HEK293 (cell line): ENCODE results near the gene VPS18.

Experiments used
- CTCF ChIA-PET: fragments of 350-600 bp; formaldehyde crosslinking; extraction: SDS; loops from one replicate; lab custom pipeline; 2021; ENCODE audit warnings: antibody characterized with exemption; lab: Yijun Ruan, JAX
- POLR2A ChIA-PET: fragments of 300-600 bp; formaldehyde crosslinking; extraction: SDS; loops from one replicate; lab custom pipeline; 2020; ENCODE audit warnings: antibody characterized with exemption, inconsistent platforms; lab: Yijun Ruan, JAX
- H3K27ac ChIP-seq: fragments of 200-500 bp; sonication (Bioruptor generic); 2 replicates; pipeline ENCODE4 v1.5.1; 2014; ENCODE audit warnings: low read depth, low read length, control low read depth, inconsistent platforms; ENCODE audit errors: extremely low read depth
- H3K36me3 ChIP-seq, 2 experiments: fragments of 200-500 bp in 1 of 2; sonication (Bioruptor generic) in 1 of 2; 1 replicate in 1 of 2; 2 replicates in 1 of 2; pipeline ENCODE4 v1.5.1; 2014 to 2017; ENCODE audit warnings: inconsistent platforms in 2 of 2, low read length in 2 of 2; ENCODE audit not compliant: control insufficient read depth in 2 of 2, insufficient read depth in 1 of 2
- H3K4me1 ChIP-seq: fragments of 200-500 bp; sonication (Bioruptor generic); 2 replicates; pipeline ENCODE4 v1.5.1; 2014; ENCODE audit warnings: mild to moderate bottlenecking, low read length, inconsistent platforms; ENCODE audit not compliant: control insufficient read depth, insufficient read depth
- H3K4me3 ChIP-seq: 2 replicates; pipeline ENCODE4 v1.5.1; 2011; ENCODE audit warnings: low read depth, mild to moderate bottlenecking, control low read depth, low read length, moderate library complexity
- H3K9me3 ChIP-seq: fragments of 200-500 bp; sonication (Bioruptor generic); 2 replicates; pipeline ENCODE4 v1.5.1; 2014; ENCODE audit warnings: low read depth, low read length, inconsistent platforms; ENCODE audit not compliant: control insufficient read depth, insufficient read depth
- FEZF1 ChIP-seq: fragments of 450-650 bp; formaldehyde crosslinking; IDR thresholded peaks from 2 replicates; pipeline ENCODE4 v1.5.1; 2016; ENCODE audit warnings: missing biosample characterization, missing genetic modification characterization
- GFI1B ChIP-seq: fragments of 450-650 bp; formaldehyde crosslinking; IDR thresholded peaks from 2 replicates; pipeline ENCODE4 v1.5.1; 2016; ENCODE audit warnings: missing biosample characterization, missing genetic modification characterization
- IKZF3 ChIP-seq: fragments of 450-650 bp; IDR thresholded peaks from 2 replicates; pipeline ENCODE4 v1.5.0; 2018; ENCODE audit warnings: missing biosample characterization, mild to moderate bottlenecking, missing genetic modification characterization, moderate library complexity
- INSM2 ChIP-seq: fragments of 450-650 bp; formaldehyde crosslinking; IDR thresholded peaks from 2 replicates; pipeline ENCODE4 v1.5.1; 2016; ENCODE audit warnings: missing biosample characterization, missing genetic modification characterization
- KLF10 ChIP-seq: fragments of 450-650 bp; IDR thresholded peaks from 2 replicates; pipeline ENCODE4 v1.5.1; 2018; ENCODE audit warnings: missing biosample characterization, mild to moderate bottlenecking, missing genetic modification characterization
- PRDM4 ChIP-seq: fragments of 450-650 bp; formaldehyde crosslinking; IDR thresholded peaks from 2 replicates; pipeline ENCODE4 v1.5.1; 2017; ENCODE audit warnings: missing biosample characterization, missing genetic modification characterization
- YY1 ChIP-seq: fragments of 450-650 bp; formaldehyde crosslinking; IDR thresholded peaks from 2 replicates; pipeline ENCODE4 v1.5.1; 2018; ENCODE audit warnings: missing biosample characterization, missing genetic modification characterization
- ZNF114 ChIP-seq: fragments of 450-650 bp; formaldehyde crosslinking; IDR thresholded peaks from 2 replicates; pipeline ENCODE4 v1.5.0; 2017; ENCODE audit warnings: missing biosample characterization, missing genetic modification characterization
- ZNF121 ChIP-seq: fragments of 450-650 bp; formaldehyde crosslinking; IDR thresholded peaks from 2 replicates; pipeline ENCODE4 v1.5.1; 2016; ENCODE audit warnings: missing biosample characterization, missing genetic modification characterization
- ZNF16 ChIP-seq: fragments of 450-650 bp; formaldehyde crosslinking; IDR thresholded peaks from 2 replicates; pipeline ENCODE4 v1.5.1; 2016; ENCODE audit warnings: low read depth, missing biosample characterization, missing genetic modification characterization
- ZNF174 ChIP-seq: fragments of 450-650 bp; formaldehyde crosslinking; IDR thresholded peaks from 2 replicates; pipeline ENCODE4 v1.5.0; 2017; ENCODE audit warnings: missing biosample characterization, mild to moderate bottlenecking, missing genetic modification characterization
- ZNF214 ChIP-seq: fragments of 450-650 bp; formaldehyde crosslinking; IDR thresholded peaks from 2 replicates; pipeline ENCODE4 v1.5.1; 2017; ENCODE audit warnings: missing biosample characterization, mild to moderate bottlenecking, missing genetic modification characterization, borderline replicate concordance
- ZNF221 ChIP-seq: fragments of 450-650 bp; formaldehyde crosslinking; IDR thresholded peaks from 2 replicates; pipeline ENCODE4 v1.5.1; 2017; ENCODE audit warnings: missing biosample characterization, missing genetic modification characterization, borderline replicate concordance
- ZNF394 ChIP-seq: fragments of 450-650 bp; formaldehyde crosslinking; IDR thresholded peaks from 2 replicates; pipeline ENCODE4 v1.5.1; 2016; ENCODE audit warnings: missing biosample characterization, missing genetic modification characterization, mild to moderate bottlenecking, moderate library complexity, borderline replicate concordance
- ZNF580 ChIP-seq: fragments of 450-650 bp; formaldehyde crosslinking; IDR thresholded peaks from 2 replicates; pipeline ENCODE4 v1.5.1; 2016; ENCODE audit warnings: missing biosample characterization, missing genetic modification characterization
- ZNF626 ChIP-seq: fragments of 450-650 bp; sonication (Bioruptor Pico); formaldehyde crosslinking; IDR thresholded peaks from 2 replicates; pipeline ENCODE4 v1.5.1; 2018; ENCODE audit warnings: missing biosample characterization, missing genetic modification characterization, inconsistent platforms
- ZNF785 ChIP-seq: fragments of 450-650 bp; formaldehyde crosslinking; IDR thresholded peaks from 2 replicates; pipeline ENCODE4 v1.5.1; 2016; ENCODE audit warnings: missing biosample characterization, missing genetic modification characterization
- ZNF791 ChIP-seq: fragments of 450-650 bp; formaldehyde crosslinking; IDR thresholded peaks from 2 replicates; pipeline ENCODE4 v1.5.1; 2016; ENCODE audit warnings: missing biosample characterization, missing genetic modification characterization
- ZSCAN16 ChIP-seq: fragments of 450-650 bp; formaldehyde crosslinking; IDR thresholded peaks from 2 replicates; pipeline ENCODE4 v1.5.1; 2016; ENCODE audit warnings: missing biosample characterization, missing genetic modification characterization
- TF ChIP-seq, protein P1 (sequence below): fragments of 450-650 bp; IDR thresholded peaks from 2 replicates; pipeline ENCODE4 v1.5.1; 2018; ENCODE audit warnings: missing biosample characterization, mild to moderate bottlenecking, missing genetic modification characterization

Gene VPS18

DNA sequence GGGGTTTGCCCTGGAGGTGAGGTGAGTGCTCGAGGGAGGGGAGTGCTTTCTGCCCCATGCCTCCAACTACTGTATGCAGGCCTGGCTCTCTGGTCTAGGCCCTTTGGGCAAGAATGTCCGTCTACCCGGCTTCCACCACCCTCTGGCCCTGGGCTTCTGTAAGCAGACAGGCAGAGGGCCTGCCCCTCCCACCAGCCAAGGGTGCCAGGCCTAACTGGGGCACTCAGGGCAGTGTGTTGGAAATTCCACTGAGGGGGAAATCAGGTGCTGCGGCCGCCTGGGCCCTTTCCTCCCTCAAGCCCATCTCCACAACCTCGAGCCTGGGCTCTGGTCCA, 44.3 kb downstream of the VPS18 start:
- no peak for TF ChIP-seq ZNF214
- no peak for TF ChIP-seq FEZF1 (tag by site-specific recombination)
- no peak for TF ChIP-seq ZSCAN16 (tag by site-specific recombination)
- no peak for TF ChIP-seq IKZF3
- TF ChIP-seq ZNF121 (tag by site-specific recombination), result no peak
- no peak for TF ChIP-seq ZNF580 (tag by site-specific recombination)
- no peak for TF ChIP-seq ZNF791 (tag by site-specific recombination)
- no peak for TF ChIP-seq ZNF221 (tag by site-specific recombination)
- no peak for TF ChIP-seq YY1 (tag by site-specific recombination)
- TF ChIP-seq ZNF785 (tag by site-specific recombination), result no peak
- TF ChIP-seq KLF10 (tag by site-specific recombination), result no peak
- TF ChIP-seq, protein P1, sequence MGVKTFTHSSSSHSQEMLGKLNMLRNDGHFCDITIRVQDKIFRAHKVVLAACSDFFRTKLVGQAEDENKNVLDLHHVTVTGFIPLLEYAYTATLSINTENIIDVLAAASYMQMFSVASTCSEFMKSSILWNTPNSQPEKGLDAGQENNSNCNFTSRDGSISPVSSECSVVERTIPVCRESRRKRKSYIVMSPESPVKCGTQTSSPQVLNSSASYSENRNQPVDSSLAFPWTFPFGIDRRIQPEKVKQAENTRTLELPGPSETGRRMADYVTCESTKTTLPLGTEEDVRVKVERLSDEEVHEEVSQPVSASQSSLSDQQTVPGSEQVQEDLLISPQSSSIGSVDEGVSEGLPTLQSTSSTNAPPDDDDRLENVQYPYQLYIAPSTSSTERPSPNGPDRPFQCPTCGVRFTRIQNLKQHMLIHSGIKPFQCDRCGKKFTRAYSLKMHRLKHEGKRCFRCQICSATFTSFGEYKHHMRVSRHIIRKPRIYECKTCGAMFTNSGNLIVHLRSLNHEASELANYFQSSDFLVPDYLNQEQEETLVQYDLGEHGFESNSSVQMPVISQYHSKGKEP (tag by site-specific recombination), result no peak
- TF ChIP-seq ZNF114 (tag by site-specific recombination), result no peak
- TF ChIP-seq, all 188 proteins: peak for 0
- H3K4me3 ChIP-seq, result no peak overlapping the region
- H3K36me3 ChIP-seq, result peaks cover 0 to 3% of the 10 kb centered on the region in 2 experiments; a peak in 1 of 3 replicates
- H3K27ac ChIP-seq, result no peak overlapping the region
- H3K9me3 ChIP-seq, result no peaks in the 10 kb centered on the region
- peaks cover 4% of the 10 kb centered on the region; the same call in 1 of the 2 replicates for H3K4me1 ChIP-seq
- ChIA-PET CTCF (interaction anchor here (0.7 kb wide), 2 partner anchors 113 to 273 kb away, joined by 3 read pairs; no protein-coding TSS in a partner anchor), POLR2A (interaction anchor here (5.3 kb wide), 1 partner anchor 15 kb away, joined by 64 read pairs; the partner anchor contains the start of gene CHAC1)

GRCh38 chr15:40940296-40940801, 46.1 kb downstream of the VPS18 start:
- TF ChIP-seq GFI1B (no peak), INSM2 (tag by site-specific recombination) (no peak), ZNF626 (tag by site-specific recombination) (no peak), ZNF16 (no peak), ZNF174 (tag by site-specific recombination) (no peak), ZNF394 (tag by site-specific recombination) (no peak), PRDM4 (tag by site-specific recombination) (no peak)
- ChIA-PET POLR2A (interaction anchor here (0.5 to 5.3 kb wide), 4 partner anchors 10 to 222 kb away, joined by 3 to 64 read pairs (median 31); partner anchors contain the start of genes CHAC1 and DLL4), CTCF (interaction anchor here (0.7 to 3.5 kb wide), 6 partner anchors 9 to 332 kb away, joined by 4 to 29 read pairs (median 6); partner anchors contain the start of gene CHAC1)
- Histone ChIP-seq H3K4me1 (peaks cover 4% of the 10 kb centered on the region; the same call in 1 of the 2 replicates), H3K4me3 (no peak overlapping the region), H3K27ac (no peak overlapping the region), H3K9me3 (no peaks in the 10 kb centered on the region), H3K36me3 (no peaks in the 10 kb centered on the region)
